Fibroblast of villous mesenchyme (primary cell): ENCODE results near the gene GCC1. TPM values are rescaled to one million over a fixed set of nuclear protein-coding genes. Genes with fewer than 3 reads are reported as not detected.

ENCODE experiments used
- DNase-seq: peaks from one replicate; pipeline ENCODE4 v3.0.0-alpha.2; 2010; ENCODE audit warnings: low read depth
- H3K4me3 ChIP-seq: 2 replicates; pipeline ENCODE4 v1.5.1; 2011; ENCODE audit warnings: low read depth, mild to moderate bottlenecking, low read length
- total RNA-seq: library from RNA; depleted of rRNA; stranded (reverse); fragments of >200 nt; gene quantifications from 2 replicates; pipeline ENCODE4 v1.2.3, GENCODE V29; 2012
- TF ChIP-seq, protein P1 (sequence below): IDR thresholded peaks from 2 replicates; pipeline ENCODE4 v1.5.1; 2012; ENCODE audit warnings: low read depth, mild to moderate bottlenecking, low read length; ENCODE audit not compliant: insufficient read depth

Gene GCC1
- total RNA-seq, 1 donor: 19.0 TPM

- TF ChIP-seq, protein P1, sequence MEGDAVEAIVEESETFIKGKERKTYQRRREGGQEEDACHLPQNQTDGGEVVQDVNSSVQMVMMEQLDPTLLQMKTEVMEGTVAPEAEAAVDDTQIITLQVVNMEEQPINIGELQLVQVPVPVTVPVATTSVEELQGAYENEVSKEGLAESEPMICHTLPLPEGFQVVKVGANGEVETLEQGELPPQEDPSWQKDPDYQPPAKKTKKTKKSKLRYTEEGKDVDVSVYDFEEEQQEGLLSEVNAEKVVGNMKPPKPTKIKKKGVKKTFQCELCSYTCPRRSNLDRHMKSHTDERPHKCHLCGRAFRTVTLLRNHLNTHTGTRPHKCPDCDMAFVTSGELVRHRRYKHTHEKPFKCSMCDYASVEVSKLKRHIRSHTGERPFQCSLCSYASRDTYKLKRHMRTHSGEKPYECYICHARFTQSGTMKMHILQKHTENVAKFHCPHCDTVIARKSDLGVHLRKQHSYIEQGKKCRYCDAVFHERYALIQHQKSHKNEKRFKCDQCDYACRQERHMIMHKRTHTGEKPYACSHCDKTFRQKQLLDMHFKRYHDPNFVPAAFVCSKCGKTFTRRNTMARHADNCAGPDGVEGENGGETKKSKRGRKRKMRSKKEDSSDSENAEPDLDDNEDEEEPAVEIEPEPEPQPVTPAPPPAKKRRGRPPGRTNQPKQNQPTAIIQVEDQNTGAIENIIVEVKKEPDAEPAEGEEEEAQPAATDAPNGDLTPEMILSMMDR: no peak
- no peak overlapping the region for H3K4me3 ChIP-seq
- DNase-seq: no peak
Measured at GRCh38 chr7:127539116-127539515, 46.3 kb downstream of the GCC1 start.

GRCh38 chr7:127536741-127537140, 48.7 kb downstream of the GCC1 start:
- TF ChIP-seq, protein P1: no peak
- DNase-seq: no peak
- peak overlapping the region; percentile 9 for H3K4me3 ChIP-seq

- TF ChIP-seq, protein P1: no peak
- H3K4me3 ChIP-seq: no peak overlapping the region
- DNase-seq: no peak
Measured at GRCh38 chr7:127536394-127536691, 49.1 kb downstream of the GCC1 start.

- no peak for DNase-seq
- H3K4me3 ChIP-seq: no peak overlapping the region
- TF ChIP-seq, protein P1: no peak
Measured at GRCh38 chr7:127535546-127536393, 49.6 kb downstream of the GCC1 start.

DNA sequence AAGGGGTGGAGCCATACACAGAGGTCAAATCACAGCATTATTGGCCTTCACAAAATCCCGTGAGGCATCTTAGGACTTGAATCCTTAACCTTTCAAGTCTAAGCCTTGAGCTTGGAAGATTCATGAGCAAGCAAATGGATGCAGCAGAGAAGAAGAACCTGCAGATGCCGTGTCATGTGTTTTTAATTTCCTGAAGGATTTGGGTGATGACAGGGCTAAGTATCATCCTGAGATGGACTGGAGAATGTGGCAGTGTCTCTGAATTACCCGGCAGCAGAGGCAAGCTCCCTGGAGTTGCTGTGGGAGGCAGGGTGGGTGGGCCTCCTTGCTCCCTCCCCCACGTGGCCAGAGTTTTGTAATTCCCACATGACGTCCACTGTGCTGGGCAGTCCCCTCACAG, 50.8 kb downstream of the GCC1 start:
- no peak overlapping the region for H3K4me3 ChIP-seq
- TF ChIP-seq, protein P1: no peak
- DNase-seq: no peak

DNA sequence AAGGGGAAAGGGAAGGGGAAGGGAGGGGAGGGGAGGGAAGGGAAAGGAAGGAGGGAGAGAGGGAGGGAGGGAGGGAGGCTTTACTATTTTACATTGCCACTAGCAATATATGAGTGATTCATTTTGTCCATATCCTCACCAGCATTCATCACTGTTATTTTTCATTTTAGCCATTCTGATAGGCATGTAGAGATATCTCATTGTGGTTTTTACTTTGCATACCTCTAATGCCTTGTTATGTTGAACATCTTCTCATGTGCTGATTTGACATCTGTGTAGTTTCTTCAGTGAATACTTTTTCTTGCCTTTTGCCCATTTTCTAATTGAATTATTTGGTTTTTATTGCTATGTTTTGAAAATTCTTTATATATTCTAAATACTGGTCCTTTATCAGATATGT, 52.7 kb downstream of the GCC1 start:
- H3K4me3 ChIP-seq: no peak overlapping the region
- DNase-seq: peak; percentile 13
- TF ChIP-seq, protein P1: no peak

GRCh38 chr7:127532151-127532550, 53.2 kb downstream of the GCC1 start:
- no peak overlapping the region for H3K4me3 ChIP-seq
- no peak for DNase-seq
- TF ChIP-seq, protein P1: no peak
